ENCODE measurements around the gene NPAS4.

NPAS4 gene

DNA sequence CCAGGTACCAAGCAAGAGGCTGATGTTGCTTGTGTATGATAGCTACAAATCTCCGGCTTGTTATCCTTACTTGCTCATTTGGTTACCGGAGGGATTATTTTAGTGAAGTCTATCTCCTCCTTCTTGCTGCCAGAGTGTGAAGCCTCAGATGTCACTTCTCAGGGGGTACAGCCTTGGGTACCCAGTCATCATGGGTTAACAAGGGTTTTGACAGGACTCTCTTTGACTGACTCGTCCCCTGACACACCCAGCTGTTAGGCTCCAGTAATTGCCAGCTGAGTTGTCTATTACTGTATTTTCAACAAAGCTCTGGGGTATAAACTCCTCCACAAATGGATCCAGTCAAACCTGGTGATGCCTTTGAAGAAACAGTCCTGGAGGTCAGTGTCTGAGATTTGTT lies 34.0 kb downstream of the NPAS4 start:
- H3K4me1 ChIP-seq (ENCODE audit: insufficient read depth, low read length, poor library complexity, severe bottlenecking): peaks cover 13% of the 10 kb centered on the region
- H3K27me3 ChIP-seq (ENCODE audit: insufficient read depth, low read length, poor library complexity, severe bottlenecking): no peaks in the 10 kb centered on the region
- no peak overlapping the region for H2AFZ ChIP-seq (ENCODE audit: low read length)
- no peaks in the 10 kb centered on the region for H3K9me3 ChIP-seq (ENCODE audit: insufficient read depth, low read depth, low read length)
- peak overlapping the region; percentile 30 for H3K4me2 ChIP-seq (ENCODE audit: low read depth, low read length, poor library complexity, severe bottlenecking)
- no peak overlapping the region for H3K9ac ChIP-seq (ENCODE audit: low read depth, low read length, poor library complexity, severe bottlenecking)
- H3K36me3 ChIP-seq (ENCODE audit: insufficient read depth, low read length): no peaks in the 10 kb centered on the region
- TF ChIP-seq, protein P1, sequence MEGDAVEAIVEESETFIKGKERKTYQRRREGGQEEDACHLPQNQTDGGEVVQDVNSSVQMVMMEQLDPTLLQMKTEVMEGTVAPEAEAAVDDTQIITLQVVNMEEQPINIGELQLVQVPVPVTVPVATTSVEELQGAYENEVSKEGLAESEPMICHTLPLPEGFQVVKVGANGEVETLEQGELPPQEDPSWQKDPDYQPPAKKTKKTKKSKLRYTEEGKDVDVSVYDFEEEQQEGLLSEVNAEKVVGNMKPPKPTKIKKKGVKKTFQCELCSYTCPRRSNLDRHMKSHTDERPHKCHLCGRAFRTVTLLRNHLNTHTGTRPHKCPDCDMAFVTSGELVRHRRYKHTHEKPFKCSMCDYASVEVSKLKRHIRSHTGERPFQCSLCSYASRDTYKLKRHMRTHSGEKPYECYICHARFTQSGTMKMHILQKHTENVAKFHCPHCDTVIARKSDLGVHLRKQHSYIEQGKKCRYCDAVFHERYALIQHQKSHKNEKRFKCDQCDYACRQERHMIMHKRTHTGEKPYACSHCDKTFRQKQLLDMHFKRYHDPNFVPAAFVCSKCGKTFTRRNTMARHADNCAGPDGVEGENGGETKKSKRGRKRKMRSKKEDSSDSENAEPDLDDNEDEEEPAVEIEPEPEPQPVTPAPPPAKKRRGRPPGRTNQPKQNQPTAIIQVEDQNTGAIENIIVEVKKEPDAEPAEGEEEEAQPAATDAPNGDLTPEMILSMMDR (conservative IDR thresholded peaks at IDR 0.05; ENCODE audit: low read length): no peak
- no peak for TF ChIP-seq EZH2phosphoT487 (IDR thresholded peaks at IDR 0.05; ENCODE audit: borderline replicate concordance)
- H3K79me2 ChIP-seq (ENCODE audit: insufficient read depth, low read length): no peaks in the 10 kb centered on the region
- H3K9me2 ChIP-seq (replicated peaks; ENCODE audit: low read depth, low read length): no peaks in the 10 kb centered on the region
- no peaks in the 10 kb centered on the region for H3F3A ChIP-seq (ENCODE audit: low read depth)
- H3K4me3 ChIP-seq (ENCODE audit: low read length, poor library complexity, severe bottlenecking): no peak overlapping the region
- no peaks in the 10 kb centered on the region for H4K20me1 ChIP-seq (ENCODE audit: insufficient read depth, low read length, poor library complexity, severe bottlenecking)

DNA sequence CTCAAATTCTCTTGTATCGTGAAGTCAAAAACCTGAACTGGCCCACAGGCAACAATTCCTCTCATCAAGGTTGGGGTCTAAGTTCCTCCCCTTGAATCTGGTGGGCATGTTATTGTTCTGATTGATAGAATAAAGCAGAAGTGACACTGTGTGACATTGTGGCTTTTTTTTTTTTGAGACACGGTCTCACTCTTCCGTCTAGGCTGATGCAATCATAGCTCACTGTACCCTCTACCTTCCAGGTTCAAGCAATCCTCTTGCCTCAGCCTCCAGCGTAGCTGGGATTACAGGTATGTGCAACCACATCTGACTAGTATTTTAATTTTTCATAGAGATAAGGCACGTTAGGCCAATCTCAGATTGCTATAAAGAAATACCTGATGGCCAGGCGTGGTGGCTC lies 37.0 kb downstream of the NPAS4 start:
- Histone ChIP-seq H3K4me1 (ENCODE audit: insufficient read depth, low read length, poor library complexity, severe bottlenecking) (peaks cover 13% of the 10 kb centered on the region), H3K4me2 (ENCODE audit: low read depth, low read length, poor library complexity, severe bottlenecking) (no peak overlapping the region), H3K9ac (ENCODE audit: low read depth, low read length, poor library complexity, severe bottlenecking) (no peak overlapping the region)

DNA sequence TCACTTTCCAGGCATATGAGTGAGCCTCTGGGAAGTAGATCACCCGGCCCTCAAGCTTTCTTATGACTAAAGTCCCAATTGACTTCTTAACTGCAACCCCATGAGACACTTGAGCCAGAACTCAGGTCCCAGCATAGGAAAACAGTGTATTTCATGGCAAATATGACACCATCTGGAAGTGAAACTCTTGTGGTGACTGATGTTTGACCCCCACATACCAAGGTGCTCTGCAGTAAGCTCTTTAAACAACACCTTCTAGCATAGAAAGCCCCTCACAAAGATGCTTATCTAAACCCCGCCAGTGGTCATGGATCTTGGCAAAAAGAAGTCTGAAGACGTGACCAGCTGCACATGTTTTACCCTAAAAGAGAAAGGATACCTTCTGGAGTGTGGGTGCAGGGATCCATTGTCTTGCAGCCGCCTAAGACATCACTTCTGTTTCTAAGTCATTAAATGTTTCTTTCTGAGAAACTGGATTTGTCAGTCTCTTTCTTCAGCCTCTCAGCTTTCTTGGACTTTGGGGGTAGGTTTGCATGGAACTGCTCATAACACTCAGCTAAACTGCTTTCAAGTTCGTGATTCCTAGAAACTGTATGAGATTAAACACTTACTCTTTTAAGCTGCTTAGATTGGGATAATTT lies 38.4 kb downstream of the NPAS4 start:
- Histone ChIP-seq H2AFZ (ENCODE audit: low read length) (no peak overlapping the region), H3K4me3 (ENCODE audit: low read length, poor library complexity, severe bottlenecking) (no peak overlapping the region), H4K20me1 (ENCODE audit: insufficient read depth, low read length, poor library complexity, severe bottlenecking) (no peaks in the 10 kb centered on the region), H3K79me2 (ENCODE audit: insufficient read depth, low read length) (no peaks in the 10 kb centered on the region), H3K4me2 (ENCODE audit: low read depth, low read length, poor library complexity, severe bottlenecking) (no peak overlapping the region), H3K9ac (ENCODE audit: low read depth, low read length, poor library complexity, severe bottlenecking) (no peak overlapping the region), H3K27me3 (ENCODE audit: insufficient read depth, low read length, poor library complexity, severe bottlenecking) (no peaks in the 10 kb centered on the region), H3K9me3 (ENCODE audit: insufficient read depth, low read depth, low read length) (no peaks in the 10 kb centered on the region; the same call in 1 of the 2 replicates), H3K36me3 (ENCODE audit: insufficient read depth, low read length) (no peaks in the 10 kb centered on the region), H3K4me1 (ENCODE audit: insufficient read depth, low read length, poor library complexity, severe bottlenecking) (peaks cover 6% of the 10 kb centered on the region), H3K9me2 (replicated peaks; ENCODE audit: low read depth, low read length) (no peaks in the 10 kb centered on the region), H3F3A (ENCODE audit: low read depth) (no peaks in the 10 kb centered on the region)
- TF ChIP-seq, protein P1 (conservative IDR thresholded peaks at IDR 0.05; ENCODE audit: low read length): no peak
- no peak for TF ChIP-seq EZH2phosphoT487 (IDR thresholded peaks at IDR 0.05; ENCODE audit: borderline replicate concordance)

More for the DNA sequence above, 37.0 kb downstream of the NPAS4 start:
- TF ChIP-seq, protein P1 (conservative IDR thresholded peaks at IDR 0.05; ENCODE audit: low read length): no peak
- TF ChIP-seq EZH2phosphoT487 (IDR thresholded peaks at IDR 0.05; ENCODE audit: borderline replicate concordance): no peak
- Histone ChIP-seq H4K20me1 (ENCODE audit: insufficient read depth, low read length, poor library complexity, severe bottlenecking) (no peaks in the 10 kb centered on the region), H3K36me3 (ENCODE audit: insufficient read depth, low read length) (no peaks in the 10 kb centered on the region), H3K9me2 (replicated peaks; ENCODE audit: low read depth, low read length) (no peaks in the 10 kb centered on the region), H3F3A (ENCODE audit: low read depth) (no peaks in the 10 kb centered on the region), H3K4me3 (ENCODE audit: low read length, poor library complexity, severe bottlenecking) (no peak overlapping the region), H3K9me3 (ENCODE audit: insufficient read depth, low read depth, low read length) (no peaks in the 10 kb centered on the region), H2AFZ (ENCODE audit: low read length) (no peak overlapping the region), H3K27me3 (ENCODE audit: insufficient read depth, low read length, poor library complexity, severe bottlenecking) (no peaks in the 10 kb centered on the region), H3K79me2 (ENCODE audit: insufficient read depth, low read length) (no peaks in the 10 kb centered on the region)
